Fibroblast of lung (primary cell): ENCODE results near the gene DIAPH3. TPM values are rescaled to one million over a fixed set of nuclear protein-coding genes. Genes with fewer than 3 reads are reported as not detected.

Source experiments
- DNase-seq, 2 donors: peaks; one replicate each; pipeline versions ENCODE4 v3.0.0 to v3.0.0-alpha.2; 2010; ENCODE audit warnings: low read depth in 2 of 2
- H2AFZ ChIP-seq: 2 replicates; pipeline ENCODE4 v1.5.1; 2012; ENCODE audit warnings: low read length, control low read depth, inconsistent platforms
- H3K27ac ChIP-seq: 2 replicates; pipeline ENCODE4 v1.5.1; 2011; ENCODE audit warnings: low read length, control low read depth; ENCODE audit not compliant: insufficient read depth
- H3K27me3 ChIP-seq: 2 replicates; pipeline ENCODE4 v1.5.1; 2011; ENCODE audit warnings: mild to moderate bottlenecking, low read length; ENCODE audit not compliant: control insufficient read depth, insufficient read depth
- H3K36me3 ChIP-seq: 2 replicates; pipeline ENCODE4 v1.5.1; 2011; ENCODE audit warnings: low read length; ENCODE audit not compliant: control insufficient read depth, insufficient read depth
- H3K4me1 ChIP-seq: 2 replicates; pipeline ENCODE4 v1.5.1; 2011; ENCODE audit warnings: low read length; ENCODE audit not compliant: control insufficient read depth, insufficient read depth; ENCODE audit errors: extremely low read depth
- H3K4me2 ChIP-seq: 2 replicates; pipeline ENCODE4 v1.5.1; 2011; ENCODE audit warnings: low read length, control low read depth; ENCODE audit not compliant: insufficient read depth; ENCODE audit errors: extremely low read depth
- H3K4me3 ChIP-seq, 4 experiments: fragments of 200-600 bp in 1 of 4; sonication (generic) in 1 of 4; replicated peaks in 1 of 4; 2 replicates each; pipeline ENCODE4 v1.5.1; 2011 to 2016; ENCODE audit warnings: low read length in 4 of 4, low read depth in 3 of 4, mild to moderate bottlenecking in 3 of 4, control low read depth in 2 of 4, inconsistent platforms in 1 of 4, mixed read lengths in 1 of 4; ENCODE audit not compliant: insufficient read depth in 1 of 4; ENCODE audit errors: control extremely low read depth in 1 of 4
- H3K79me2 ChIP-seq: 2 replicates; pipeline ENCODE4 v1.5.1; 2012; ENCODE audit warnings: mild to moderate bottlenecking, low read length, inconsistent platforms; ENCODE audit not compliant: control insufficient read depth, insufficient read depth
- H3K9ac ChIP-seq: 2 replicates; pipeline ENCODE4 v1.5.1; 2011; ENCODE audit warnings: mild to moderate bottlenecking, low read length, control low read depth; ENCODE audit not compliant: insufficient read depth
- H3K9me3 ChIP-seq: 2 replicates; pipeline ENCODE4 v1.5.1; 2012; ENCODE audit warnings: low read depth, low read length; ENCODE audit not compliant: control insufficient read depth, insufficient read depth
- H4K20me1 ChIP-seq: 2 replicates; pipeline ENCODE4 v1.5.1; 2011; ENCODE audit warnings: low read length; ENCODE audit not compliant: control insufficient read depth, insufficient read depth; ENCODE audit errors: extremely low read depth
- CTCF ChIP-seq, 2 donors: IDR thresholded peaks in 1 of 2; conservative IDR thresholded peaks in 1 of 2; 1 replicate in 1 of 2; 2 replicates in 1 of 2; pipeline ENCODE4 v1.5.1; 2011 to 2012; ENCODE audit warnings: low read length in 2 of 2, control low read depth in 1 of 2, inconsistent platforms in 1 of 2, low read depth in 1 of 2, mild to moderate bottlenecking in 1 of 2
- EZH2 ChIP-seq: IDR thresholded peaks from 2 replicates; pipeline ENCODE4 v1.5.1; 2012; ENCODE audit warnings: low read length, control low read depth, mild to moderate bottlenecking; ENCODE audit errors: missing control alignments
- polyA minus RNA-seq: library from RNA; depleted of rRNA, polyadenylated mRNA; stranded (reverse); fragments of >200 nt; gene quantifications from 2 replicates; pipeline ENCODE4 v1.2.3, GENCODE V29; 2011; ENCODE audit warnings: low replicate concordance
- polyA plus RNA-seq, 2 donors: library from polyadenylated mRNA; depleted of rRNA in 1 of 2; stranded (reverse) in 1 of 2; unstranded in 1 of 2; fragments of >200 nt; gene quantifications; 2 replicates each; pipeline ENCODE4 v1.2.1, GENCODE V29; 2011 to 2012; ENCODE audit warnings: missing spikeins in 1 of 2
- total RNA-seq: library from RNA; depleted of rRNA; stranded (reverse); fragments of >200 nt; gene quantifications from 2 replicates; pipeline ENCODE4 v1.2.1, GENCODE V29; 2014

The DIAPH3 gene
- 1.8 and 5.9 TPM in 2 replicates for total RNA-seq
- 10.9 and 23.6 TPM in 2 replicates for polyA plus RNA-seq
- 9.1 and 16.6 TPM in 2 replicates for polyA plus RNA-seq (2012)
- polyA minus RNA-seq: 6.9 and 19.4 TPM in 2 replicates

- Histone ChIP-seq H3K27me3 (no peaks in the 10 kb centered on the region), H3K4me1 (no peaks in the 10 kb centered on the region), H3K4me2 (peak within 1 kb of the TSS; percentile 89), H4K20me1 (no peaks in the 10 kb centered on the region), H3K36me3 (no peaks in the 10 kb centered on the region), H3K9me3 (no peaks in the 10 kb centered on the region), H3K9ac (peak within 1 kb of the TSS; percentile 91), H2AFZ (peak within 1 kb of the TSS; percentile 81), H3K79me2 (peaks cover 49% of the 10 kb centered on the region), H3K27ac (peak within 1 kb of the TSS; percentile 96), H3K4me3 (peak within 1 kb of the TSS; percentile 81 to 95 (median 88))
- peak; percentile 96 for DNase-seq
- TF ChIP-seq CTCF (conservative IDR thresholded peaks at IDR 0.05 in 1 of 2, IDR thresholded peaks at IDR 0.05 in 1 of 2; ENCODE audit: low read depth in 1 of 2, low read length in 2 of 2) (no peak), EZH2 (no peak)
Observed at GRCh38 chr13:60163478-60164233, at the start of gene DIAPH3. Gene DIAPH3, minus strand, starts transcription at chr13:60163928. Its CDS starts 162 bp downstream, at chr13:60163766.

- H3K9ac ChIP-seq: no peak overlapping the region
Observed at GRCh38 chr13:60213236-60213744, 49.6 kb upstream of the DIAPH3 start.

More at GRCh38 chr13:60213236-60213744, 49.6 kb upstream of the DIAPH3 start:
- no peaks in the 10 kb centered on the region for H3K9me3 ChIP-seq
- no peaks in the 10 kb centered on the region for H3K4me1 ChIP-seq
- no peaks in the 10 kb centered on the region for H3K36me3 ChIP-seq
- DNase-seq: no peak
- no peak overlapping the region for H3K4me2 ChIP-seq
- H4K20me1 ChIP-seq: no peaks in the 10 kb centered on the region
- TF ChIP-seq EZH2 (no peak), CTCF (conservative IDR thresholded peaks at IDR 0.05 in 1 of 2, IDR thresholded peaks at IDR 0.05 in 1 of 2; ENCODE audit: low read depth in 1 of 2, low read length in 2 of 2) (no peak)
- H2AFZ ChIP-seq: no peak overlapping the region
- H3K27me3 ChIP-seq: peaks cover 3% of the 10 kb centered on the region
- H3K79me2 ChIP-seq: no peaks in the 10 kb centered on the region
- no peak overlapping the region for H3K27ac ChIP-seq
- H3K4me3 ChIP-seq: no peak overlapping the region
